GM12891 (cell line): Measurements from ENCODE around the gene HOMER2.

Experiments
- DNase-seq: peaks from one replicate; pipeline ENCODE4 v3.0.0; 2011; ENCODE audit warnings: low spot score; ENCODE audit not compliant: insufficient read length
- FAIRE-seq: peaks from 2 replicates; lab custom pipeline; 2011; peaks lifted over from hg19 to GRCh38; lab: Jason Lieb, UNC
- PAX5 ChIP-seq: IDR thresholded peaks from 2 replicates; pipeline ENCODE4 v1.6.1; 2011; ENCODE audit warnings: low read length, moderate library complexity, mild to moderate bottlenecking; ENCODE audit not compliant: insufficient read depth, severe bottlenecking
- POLR2A ChIP-seq: IDR thresholded peaks from 2 replicates; pipeline ENCODE4 v1.6.1; 2011; ENCODE audit warnings: low read depth, low read length, control low read depth
- POLR2AphosphoS5 ChIP-seq: IDR thresholded peaks from 2 replicates; pipeline ENCODE4 v1.6.1; 2011; ENCODE audit warnings: low read depth, low read length, control low read depth
- POU2F2 ChIP-seq: IDR thresholded peaks from 2 replicates; pipeline ENCODE4 v1.6.1; 2011; ENCODE audit warnings: low read depth, mild to moderate bottlenecking, control low read depth, low read length, moderate library complexity
- SPI1 ChIP-seq: IDR thresholded peaks from 2 replicates; pipeline ENCODE4 v1.6.1; 2011; ENCODE audit warnings: low read depth, low read length, control low read depth
- TAF1 ChIP-seq: IDR thresholded peaks from 2 replicates; pipeline ENCODE4 v1.6.1; 2011; ENCODE audit warnings: low read depth, low read length, control low read depth

HOMER2 gene

GRCh38 chr15:82843566-82843965 lies 109.0 kb downstream of the HOMER2 start:
- no peak for TF ChIP-seq POU2F2
- no peak for TF ChIP-seq PAX5
- no peak for TF ChIP-seq SPI1
- TF ChIP-seq TAF1: no peak
- TF ChIP-seq POLR2AphosphoS5: no peak
- TF ChIP-seq POLR2A: no peak
- FAIRE-seq (no peak), DNase-seq (no peak)

GRCh38 chr15:82840166-82840565 lies 112.4 kb downstream of the HOMER2 start:
- TF ChIP-seq POLR2AphosphoS5 (no peak), POLR2A (no peak), POU2F2 (no peak), TAF1 (no peak), SPI1 (no peak)
- DNase-seq (no peak), FAIRE-seq (no peak)

GRCh38 chr15:82839136-82839535 lies 113.4 kb downstream of the HOMER2 start:
- DNase-seq: no peak
- TF ChIP-seq POU2F2 (no peak), SPI1 (no peak), TAF1 (no peak), PAX5 (no peak), POLR2AphosphoS5 (no peak), POLR2A (no peak)
- FAIRE-seq: no peak

- DNase-seq (no peak), FAIRE-seq (no peak)
- TF ChIP-seq POLR2AphosphoS5 (peak; percentile 35; the same call in 1 of the 2 replicates), TAF1 (no peak)
Observed at GRCh38 chr15:82838096-82838735, 114.3 kb downstream of the HOMER2 start.

- TF ChIP-seq POLR2AphosphoS5: peak; percentile 54; the same call in 1 of the 2 replicates
- TF ChIP-seq POU2F2: no peak
- no peak for FAIRE-seq
- no peak for DNase-seq
Observed at GRCh38 chr15:82835391-82835917, 117.1 kb downstream of the HOMER2 start.

GRCh38 chr15:82833362-82833682 lies 119.2 kb downstream of the HOMER2 start:
- no peak for TF ChIP-seq SPI1
- no peak for TF ChIP-seq POU2F2
- DNase-seq (no peak), FAIRE-seq (no peak)

- FAIRE-seq (peak; percentile 60), DNase-seq (peak; percentile 41)
- TF ChIP-seq PAX5 (peak; percentile 51), POLR2AphosphoS5 (0 out of 2 replicates have a peak, but pooled peaks have one; percentile 31), TAF1 (no peak), POLR2A (no peak), POU2F2 (peak; percentile 28; the same call in 1 of the 2 replicates), SPI1 (peak; percentile 79)
Observed at GRCh38 chr15:82832601-82833361, 119.7 kb downstream of the HOMER2 start.

- DNase-seq (no peak), FAIRE-seq (no peak)
- TF ChIP-seq SPI1 (peak; percentile 53), POLR2A (no peak), POU2F2 (no peak), PAX5 (no peak), TAF1 (no peak)
Observed at GRCh38 chr15:82831894-82832600, 120.5 kb downstream of the HOMER2 start.

- DNase-seq (no peak), FAIRE-seq (no peak)
- no peak for TF ChIP-seq PAX5
- TF ChIP-seq POLR2A: no peak
Observed at GRCh38 chr15:82830427-82831173, 121.9 kb downstream of the HOMER2 start.

- FAIRE-seq: no peak
- no peak for DNase-seq
- TF ChIP-seq SPI1 (no peak), PAX5 (no peak), POU2F2 (no peak), TAF1 (no peak), POLR2AphosphoS5 (peak; percentile 81), POLR2A (peak; percentile 73; the same call in 1 of the 2 replicates)
Observed at GRCh38 chr15:82829234-82829633, 123.3 kb downstream of the HOMER2 start.
